GM06990 (cell line): Measurements from ENCODE around the gene C1orf116.

Experiments
- DNase-seq: peaks from one replicate; pipeline ENCODE4 v3.0.0-alpha.2; 2011; ENCODE audit not compliant: insufficient read length; ENCODE audit errors: extremely low read depth
- H3K27me3 ChIP-seq: replicated peaks from 2 replicates; pipeline ENCODE4 v1.6.0; 2011; ENCODE audit warnings: low read length; ENCODE audit not compliant: control insufficient read depth, insufficient read depth
- H3K36me3 ChIP-seq: 2 replicates; pipeline ENCODE4 v1.5.1; 2011; ENCODE audit warnings: low read length; ENCODE audit not compliant: control insufficient read depth, insufficient read depth
- H3K4me3 ChIP-seq: replicated peaks from 2 replicates; pipeline ENCODE4 v1.5.1; 2011; ENCODE audit warnings: low read depth, mild to moderate bottlenecking, control low read depth, low read length
- TF ChIP-seq, protein P1 (sequence below): IDR thresholded peaks from 2 replicates; pipeline ENCODE4 v1.5.1; 2011; ENCODE audit warnings: low read length, control low read depth, mild to moderate bottlenecking, inconsistent platforms; ENCODE audit not compliant: insufficient read depth, poor library complexity, severe bottlenecking

C1orf116 gene

DNA sequence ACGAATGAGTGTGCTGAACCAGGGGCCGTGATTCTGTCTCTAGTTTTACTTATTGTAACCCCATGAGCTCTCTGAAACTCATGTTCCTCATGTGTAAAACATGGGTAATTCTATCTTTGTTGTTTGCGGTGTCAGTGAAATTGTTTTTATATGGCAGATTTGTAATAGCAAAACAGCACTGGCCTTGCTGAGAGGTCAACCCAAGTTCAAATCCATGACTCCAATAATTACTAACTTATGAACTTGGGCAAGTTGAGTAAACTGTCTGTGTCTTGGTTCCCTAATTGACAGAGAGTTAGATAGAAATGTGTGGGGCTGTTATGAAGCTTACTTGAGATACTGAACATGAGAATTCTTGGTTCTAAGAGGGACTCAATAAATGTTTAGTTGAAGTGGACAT lies 17.8 kb downstream of the C1orf116 start:
- TF ChIP-seq, protein P1, sequence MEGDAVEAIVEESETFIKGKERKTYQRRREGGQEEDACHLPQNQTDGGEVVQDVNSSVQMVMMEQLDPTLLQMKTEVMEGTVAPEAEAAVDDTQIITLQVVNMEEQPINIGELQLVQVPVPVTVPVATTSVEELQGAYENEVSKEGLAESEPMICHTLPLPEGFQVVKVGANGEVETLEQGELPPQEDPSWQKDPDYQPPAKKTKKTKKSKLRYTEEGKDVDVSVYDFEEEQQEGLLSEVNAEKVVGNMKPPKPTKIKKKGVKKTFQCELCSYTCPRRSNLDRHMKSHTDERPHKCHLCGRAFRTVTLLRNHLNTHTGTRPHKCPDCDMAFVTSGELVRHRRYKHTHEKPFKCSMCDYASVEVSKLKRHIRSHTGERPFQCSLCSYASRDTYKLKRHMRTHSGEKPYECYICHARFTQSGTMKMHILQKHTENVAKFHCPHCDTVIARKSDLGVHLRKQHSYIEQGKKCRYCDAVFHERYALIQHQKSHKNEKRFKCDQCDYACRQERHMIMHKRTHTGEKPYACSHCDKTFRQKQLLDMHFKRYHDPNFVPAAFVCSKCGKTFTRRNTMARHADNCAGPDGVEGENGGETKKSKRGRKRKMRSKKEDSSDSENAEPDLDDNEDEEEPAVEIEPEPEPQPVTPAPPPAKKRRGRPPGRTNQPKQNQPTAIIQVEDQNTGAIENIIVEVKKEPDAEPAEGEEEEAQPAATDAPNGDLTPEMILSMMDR = no peak
- no peak overlapping the region for H3K4me3 ChIP-seq
- DNase-seq = no peak
- no peaks in the 10 kb centered on the region for H3K36me3 ChIP-seq
- no peaks in the 10 kb centered on the region; the same call in 1 of the 2 replicates for H3K27me3 ChIP-seq

DNA sequence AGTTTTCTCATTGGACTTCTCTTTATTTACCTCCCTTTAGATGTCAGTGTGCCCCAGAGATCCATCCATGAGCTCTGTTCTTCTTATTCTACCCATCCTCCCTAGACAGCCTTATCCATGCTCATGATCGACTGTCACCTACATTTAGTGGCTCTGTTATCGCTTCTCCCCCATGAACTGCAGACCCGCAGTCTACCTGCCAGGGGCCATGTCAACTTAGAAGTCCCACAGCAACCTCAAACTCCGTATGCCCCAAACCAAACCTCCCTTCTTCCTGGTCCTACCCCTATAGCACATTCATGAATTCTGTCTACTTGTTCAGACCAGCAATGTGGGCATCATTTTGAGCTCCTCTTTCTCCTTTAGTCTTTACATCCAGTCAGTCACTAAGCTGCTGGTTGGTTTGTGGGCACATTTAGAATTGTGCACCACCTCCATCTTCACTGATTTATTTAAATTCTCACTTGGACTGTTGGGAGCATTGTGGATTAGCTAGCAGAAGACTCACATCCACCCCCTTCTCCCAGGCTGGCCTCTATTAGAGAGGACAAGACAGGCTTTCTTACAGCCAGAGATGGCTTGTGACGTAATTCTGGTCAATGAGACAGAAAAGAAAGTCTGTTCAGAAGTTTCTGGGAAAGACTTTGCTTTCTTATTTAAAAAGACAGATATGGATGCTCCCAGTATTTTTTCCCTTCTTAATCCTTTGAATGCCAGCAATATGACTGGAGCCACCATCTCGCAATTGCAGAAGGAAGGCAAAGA lies 19.1 kb downstream of the C1orf116 start:
- H3K27me3 ChIP-seq = no peaks in the 10 kb centered on the region; the same call in 1 of the 2 replicates
- no peak for DNase-seq
- H3K36me3 ChIP-seq = no peaks in the 10 kb centered on the region
- TF ChIP-seq, protein P1 = no peak
- no peak overlapping the region for H3K4me3 ChIP-seq

DNA sequence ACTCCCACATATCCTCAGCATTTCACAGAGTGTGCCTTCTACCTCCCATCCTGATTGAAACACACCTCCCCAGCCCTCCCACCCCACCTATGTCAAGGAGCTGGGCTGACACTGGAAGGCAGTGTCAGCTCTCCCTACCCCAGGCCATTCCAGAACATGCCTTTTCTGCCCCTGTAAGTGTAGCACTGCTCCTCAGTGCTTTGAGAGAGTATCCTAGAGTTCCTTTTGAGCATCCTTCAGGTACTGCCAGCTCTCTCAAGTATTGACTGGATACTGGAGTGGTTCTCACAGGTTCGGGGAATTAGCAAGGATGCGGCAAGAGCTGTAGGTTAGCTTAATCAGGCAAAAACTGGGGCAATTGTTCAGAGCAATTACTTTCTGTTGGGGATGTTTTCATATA lies 21.8 kb downstream of the C1orf116 start:
- no peak for DNase-seq
- Histone ChIP-seq H3K36me3 (no peaks in the 10 kb centered on the region), H3K27me3 (no peaks in the 10 kb centered on the region; the same call in none of the 2 replicates), H3K4me3 (no peak overlapping the region)
- TF ChIP-seq, protein P1 = no peak

DNA sequence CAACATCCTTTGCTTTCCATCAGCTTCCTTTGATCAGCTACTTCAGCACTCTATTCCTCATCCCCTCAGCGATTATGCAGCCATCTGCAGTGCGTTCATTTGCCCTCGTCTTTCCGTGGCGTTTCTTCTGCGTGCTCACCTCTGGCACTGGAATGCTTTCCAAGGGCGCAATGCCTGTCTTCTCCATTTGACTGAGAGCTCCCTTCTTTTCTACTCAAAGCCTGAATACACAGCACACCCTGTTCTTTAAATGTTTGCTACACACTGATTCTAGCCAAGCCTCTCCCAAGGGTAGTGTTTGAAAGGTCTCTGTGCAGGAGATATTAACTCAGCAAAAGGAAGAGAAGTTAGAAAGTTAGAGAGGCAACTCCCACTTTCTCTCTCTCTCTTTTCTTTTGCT lies 22.6 kb downstream of the C1orf116 start:
- no peak overlapping the region for H3K4me3 ChIP-seq
- H3K27me3 ChIP-seq = no peaks in the 10 kb centered on the region; the same call in none of the 2 replicates
- no peak for DNase-seq
- no peaks in the 10 kb centered on the region for H3K36me3 ChIP-seq
- TF ChIP-seq, protein P1 = no peak

DNA sequence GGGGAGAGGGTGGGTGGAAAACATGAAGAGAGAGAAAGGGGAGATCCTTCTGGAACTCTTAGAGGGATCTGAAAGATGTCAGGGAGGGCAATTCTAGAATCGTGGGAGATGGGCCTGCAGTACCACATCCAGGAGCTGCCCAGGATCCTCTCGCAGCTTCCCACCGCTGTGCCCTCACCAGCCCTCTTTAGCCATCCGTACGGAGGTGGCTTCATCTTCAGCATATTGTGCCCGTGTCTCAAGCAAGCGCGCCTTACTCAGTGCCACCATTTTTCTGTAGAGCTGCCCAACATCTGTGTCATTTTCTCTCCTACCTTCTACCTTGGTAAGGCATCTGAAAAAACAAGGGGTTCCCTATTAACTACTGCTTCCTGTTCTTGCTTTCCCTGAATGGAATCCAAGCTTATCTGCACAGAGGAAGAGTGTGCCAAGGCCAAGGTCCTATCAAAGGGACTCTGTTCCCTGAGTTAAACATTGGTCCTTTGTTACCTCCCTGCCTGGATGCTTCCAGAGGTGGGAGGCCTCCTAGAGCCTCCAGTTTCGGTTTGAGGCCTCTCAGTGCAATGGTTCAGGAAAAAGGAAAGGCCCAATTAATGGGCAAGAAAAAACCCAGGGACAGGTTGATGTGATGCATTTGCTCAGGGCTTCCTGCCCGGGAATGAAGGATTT lies 23.2 kb downstream of the C1orf116 start:
- DNase-seq = no peak
- TF ChIP-seq, protein P1 = no peak
- no peaks in the 10 kb centered on the region for H3K36me3 ChIP-seq
- H3K27me3 ChIP-seq = no peaks in the 10 kb centered on the region; the same call in none of the 2 replicates
- no peak overlapping the region for H3K4me3 ChIP-seq
